Mucosa of stomach (tissue), 1 donor: ENCODE results near the gene UAP1.
"Not testable (repeated sequence)": the region's sequence is repeated elsewhere in the genome, so short reads cannot be mapped to it uniquely, and the experiment has no call there.

ENCODE experiments used
- H3K27me3 ChIP-seq: one replicate; pipeline ENCODE4 v1.7.0; 2013; ENCODE audit warnings: mild to moderate bottlenecking, low read length; ENCODE audit not compliant: control insufficient read depth, insufficient read depth
- H3K36me3 ChIP-seq: one replicate; pipeline ENCODE4 v1.7.0; 2013; ENCODE audit warnings: low read length; ENCODE audit not compliant: control insufficient read depth, insufficient read depth
- H3K4me1 ChIP-seq: one replicate; pipeline ENCODE4 v1.7.0; 2013; ENCODE audit warnings: mild to moderate bottlenecking, low read length; ENCODE audit not compliant: control insufficient read depth, insufficient read depth
- H3K4me3 ChIP-seq: one replicate; pipeline ENCODE4 v1.7.0; 2013; ENCODE audit warnings: low read length
- H3K9ac ChIP-seq: one replicate; pipeline ENCODE4 v1.7.0; 2013; ENCODE audit warnings: mild to moderate bottlenecking, low read length, moderate library complexity
- H3K9me3 ChIP-seq: one replicate; pipeline ENCODE4 v1.7.0; 2013; ENCODE audit warnings: mild to moderate bottlenecking, low read length, moderate library complexity; ENCODE audit not compliant: control insufficient read depth
- donor health status: Pancreatic carcinoma.

The UAP1 gene

DNA sequence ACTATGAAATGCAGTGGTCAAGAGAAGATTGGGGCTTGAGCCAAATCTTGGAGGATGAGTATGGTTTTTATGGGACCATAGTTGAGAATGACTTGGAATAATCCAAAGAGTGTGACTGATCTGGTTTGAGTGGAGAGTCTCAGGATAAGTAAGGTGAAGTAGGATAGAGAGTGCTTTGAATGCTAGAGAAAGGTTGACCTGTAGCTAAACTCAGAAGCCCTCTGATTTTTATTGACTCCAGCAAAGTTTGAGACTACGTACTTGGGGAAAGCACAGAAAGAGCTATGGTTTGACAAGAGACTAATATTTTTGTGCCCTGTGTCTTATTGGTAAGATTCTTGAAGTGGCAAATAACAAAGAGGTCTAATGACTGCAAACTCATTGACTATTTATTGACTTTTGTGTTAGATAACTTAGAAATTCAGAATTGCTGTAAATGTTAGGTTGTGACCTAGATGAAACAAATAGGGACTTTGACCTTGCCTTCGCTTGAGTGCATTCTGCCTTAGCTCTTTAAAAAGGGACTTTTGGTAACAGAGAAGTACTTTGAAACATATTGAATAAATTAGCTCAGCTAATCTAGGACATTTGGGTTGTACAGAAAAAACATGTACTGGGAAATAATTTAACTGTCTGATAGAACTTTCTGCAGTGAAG is 35.1 kb downstream of the UAP1 start:
- Histone ChIP-seq H3K9me3 (no peaks in the 10 kb centered on the region), H3K4me3 (no peak overlapping the region), H3K36me3 (peaks cover 5% of the 10 kb centered on the region)

GRCh38 chr1:162599451-162599850 is 37.9 kb downstream of the UAP1 start:
- no peaks in the 10 kb centered on the region for H3K9me3 ChIP-seq
- no peaks in the 10 kb centered on the region for H3K4me1 ChIP-seq
- no peak overlapping the region for H3K9ac ChIP-seq
- peaks cover 7% of the 10 kb centered on the region for H3K36me3 ChIP-seq
- H3K4me3 ChIP-seq = no peak overlapping the region
- no peaks in the 10 kb centered on the region for H3K27me3 ChIP-seq

More for the DNA sequence above, 35.1 kb downstream of the UAP1 start:
- H3K9ac ChIP-seq = no peak overlapping the region
- no peaks in the 10 kb centered on the region for H3K27me3 ChIP-seq
- no peaks in the 10 kb centered on the region for H3K4me1 ChIP-seq

- not testable (repeated sequence) for H3K4me3 ChIP-seq, H3K4me1 ChIP-seq, H3K9me3 ChIP-seq, H3K9ac ChIP-seq, H3K27me3 ChIP-seq, H3K36me3 ChIP-seq
Measured at GRCh38 chr1:162603117-162603516, 41.6 kb downstream of the UAP1 start.

GRCh38 chr1:162605225-162605927 is 43.9 kb downstream of the UAP1 start:
- H3K9me3 ChIP-seq = no peaks in the 10 kb centered on the region
- H3K4me3 ChIP-seq = no peak overlapping the region
- H3K9ac ChIP-seq = no peak overlapping the region
- peaks cover 7% of the 10 kb centered on the region for H3K36me3 ChIP-seq
- no peaks in the 10 kb centered on the region for H3K27me3 ChIP-seq
- H3K4me1 ChIP-seq = no peaks in the 10 kb centered on the region

- Histone ChIP-seq H3K4me3 (no peak overlapping the region), H3K36me3 (no peaks in the 10 kb centered on the region), H3K9ac (no peak overlapping the region), H3K4me1 (no peaks in the 10 kb centered on the region), H3K27me3 (no peaks in the 10 kb centered on the region), H3K9me3 (no peaks in the 10 kb centered on the region)
Measured at GRCh38 chr1:162609306-162609705, 47.8 kb downstream of the UAP1 start.

DNA sequence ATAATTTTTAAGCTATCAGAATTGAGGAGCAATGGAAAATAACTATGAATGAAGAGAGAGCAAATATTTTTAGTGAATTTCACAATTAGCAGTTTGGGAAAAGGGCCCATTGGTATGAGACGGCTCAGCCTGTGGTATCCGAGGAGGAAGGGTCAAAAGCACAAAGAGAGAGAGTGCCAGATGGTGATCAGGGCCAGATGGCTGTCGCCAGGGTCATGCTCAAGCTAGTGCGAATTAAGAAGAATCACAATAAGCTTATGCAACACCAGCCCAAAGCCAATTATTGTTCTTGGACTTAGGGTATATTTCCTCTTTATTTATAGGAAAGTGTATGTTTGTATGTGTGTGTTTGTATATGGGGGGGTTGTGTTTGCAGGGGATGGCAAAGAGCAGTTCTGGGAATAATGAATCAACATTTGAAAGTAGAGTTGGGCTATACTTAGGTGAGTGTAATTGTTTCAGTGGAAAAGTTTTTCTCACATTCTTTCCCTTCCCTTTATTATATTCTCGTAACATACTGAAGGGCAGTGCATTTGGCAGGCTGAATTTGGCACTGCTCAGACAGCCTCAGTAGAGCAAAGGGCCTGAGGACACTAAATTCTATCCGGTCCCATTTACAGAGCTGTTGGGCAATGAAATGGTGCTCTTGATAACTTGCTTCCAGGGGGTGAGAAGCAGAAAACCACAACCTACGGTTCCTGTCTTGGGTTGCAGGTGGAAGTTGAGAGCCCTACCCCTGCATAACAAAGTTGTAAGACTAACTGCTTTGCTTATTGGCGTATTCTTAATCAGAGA is 51.3 kb downstream of the UAP1 start:
- H3K9ac ChIP-seq = no peak overlapping the region
- H3K4me1 ChIP-seq = no peaks in the 10 kb centered on the region
- H3K4me3 ChIP-seq = no peak overlapping the region
- H3K27me3 ChIP-seq = no peaks in the 10 kb centered on the region
- no peaks in the 10 kb centered on the region for H3K36me3 ChIP-seq
- H3K9me3 ChIP-seq = no peaks in the 10 kb centered on the region

- H3K4me1 ChIP-seq = no peaks in the 10 kb centered on the region
- H3K9me3 ChIP-seq = no peaks in the 10 kb centered on the region
- no peaks in the 10 kb centered on the region for H3K36me3 ChIP-seq
- H3K4me3 ChIP-seq = no peak overlapping the region
- no peak overlapping the region for H3K9ac ChIP-seq
- H3K27me3 ChIP-seq = no peaks in the 10 kb centered on the region
Measured at GRCh38 chr1:162616848-162617247, 55.3 kb downstream of the UAP1 start.

- Histone ChIP-seq H3K4me1 (no peaks in the 10 kb centered on the region), H3K27me3 (no peaks in the 10 kb centered on the region), H3K36me3 (no peaks in the 10 kb centered on the region), H3K9me3 (no peaks in the 10 kb centered on the region), H3K4me3 (no peak overlapping the region), H3K9ac (no peak overlapping the region)
Measured at GRCh38 chr1:162617513-162617912, 56.0 kb downstream of the UAP1 start.

DNA sequence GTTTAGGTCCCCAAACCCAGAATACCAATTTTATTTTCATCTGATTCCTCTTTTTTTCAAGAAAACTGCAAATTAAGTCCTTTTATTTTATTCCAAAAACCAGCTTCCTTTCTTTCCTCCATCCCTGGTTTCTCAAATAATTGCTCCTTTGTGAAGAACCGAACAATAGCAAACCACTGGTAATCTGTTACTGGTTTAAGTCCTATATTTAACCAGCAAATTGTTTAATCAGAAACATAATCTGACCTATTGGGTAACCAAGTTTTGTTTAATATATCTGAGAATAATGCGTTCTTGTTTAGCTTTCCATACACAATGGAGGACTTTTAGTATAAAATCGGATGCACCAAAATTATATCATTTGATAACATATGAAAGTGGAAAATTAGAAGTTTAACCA is 57.6 kb downstream of the UAP1 start:
- Histone ChIP-seq H3K9ac (no peak overlapping the region), H3K27me3 (no peaks in the 10 kb centered on the region), H3K4me3 (no peak overlapping the region), H3K36me3 (no peaks in the 10 kb centered on the region), H3K9me3 (no peaks in the 10 kb centered on the region), H3K4me1 (no peaks in the 10 kb centered on the region)

DNA sequence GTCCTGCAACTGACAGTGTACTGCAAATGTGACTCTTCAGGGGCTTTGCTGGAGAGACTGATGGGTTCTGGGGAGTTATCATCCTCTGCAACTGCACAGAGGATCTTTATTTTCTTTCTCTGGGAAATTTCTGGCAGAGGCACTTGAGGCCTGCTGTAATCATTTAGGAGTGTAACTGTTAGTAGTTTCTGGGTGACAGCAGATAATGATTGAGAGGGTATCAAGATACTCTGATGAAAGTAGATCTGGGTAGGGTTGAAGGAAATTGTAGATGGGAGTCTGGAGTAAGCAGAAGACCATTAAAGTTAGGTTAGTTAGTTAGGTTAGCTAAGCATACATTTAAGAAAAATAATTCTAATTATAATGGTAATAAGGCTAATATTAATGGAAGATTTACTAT is 59.7 kb downstream of the UAP1 start:
- H3K36me3 ChIP-seq = no peaks in the 10 kb centered on the region
- no peaks in the 10 kb centered on the region for H3K4me1 ChIP-seq
- H3K9me3 ChIP-seq = no peaks in the 10 kb centered on the region
- H3K4me3 ChIP-seq = no peak overlapping the region
- no peak overlapping the region for H3K9ac ChIP-seq
- H3K27me3 ChIP-seq = no peaks in the 10 kb centered on the region

DNA sequence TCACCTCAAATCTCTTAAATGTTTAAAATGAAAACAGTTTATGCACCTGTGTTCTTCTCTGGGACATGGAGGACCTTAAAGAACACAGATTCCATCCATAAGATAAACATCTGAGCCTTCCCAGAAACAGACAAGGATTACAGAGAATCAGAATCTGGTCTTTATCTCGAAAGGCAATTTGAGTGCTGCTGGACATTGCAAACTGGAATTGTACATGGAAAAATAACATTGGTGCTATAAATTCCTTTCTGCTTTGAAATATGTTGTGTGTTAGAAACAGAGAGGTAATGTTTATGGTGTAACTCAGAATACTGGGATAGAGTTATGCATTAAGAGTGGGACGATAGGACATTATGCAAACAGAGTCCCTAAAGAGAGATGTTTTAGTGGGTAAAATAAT is 64.2 kb downstream of the UAP1 start:
- Histone ChIP-seq H3K36me3 (no peaks in the 10 kb centered on the region), H3K9ac (no peak overlapping the region), H3K9me3 (no peaks in the 10 kb centered on the region), H3K4me1 (no peaks in the 10 kb centered on the region), H3K27me3 (no peaks in the 10 kb centered on the region), H3K4me3 (no peak overlapping the region)

DNA sequence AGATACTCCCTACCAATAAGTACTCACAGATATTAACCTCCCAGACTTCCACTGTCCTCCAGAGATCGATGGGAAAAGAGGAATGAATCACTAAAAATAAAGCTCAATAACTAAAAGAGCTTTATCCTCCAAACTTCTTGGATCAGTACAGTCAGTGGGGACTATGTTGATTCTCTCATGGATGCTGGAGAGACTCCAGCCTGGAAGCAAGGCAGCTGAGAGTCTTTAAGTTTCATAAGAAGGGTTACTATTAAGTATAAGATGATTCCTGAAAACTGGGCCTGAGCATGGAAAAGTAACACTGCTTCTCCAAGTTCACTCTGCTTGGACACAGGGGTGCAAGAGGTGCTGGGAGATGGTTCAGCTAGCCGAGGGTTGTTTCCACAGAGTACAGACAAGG is 64.6 kb downstream of the UAP1 start:
- Histone ChIP-seq H3K9ac (no peak overlapping the region), H3K36me3 (no peaks in the 10 kb centered on the region), H3K4me1 (no peaks in the 10 kb centered on the region), H3K4me3 (no peak overlapping the region), H3K27me3 (no peaks in the 10 kb centered on the region), H3K9me3 (no peaks in the 10 kb centered on the region)
